GM12892 (cell line): ENCODE results near the gene PPP2R2B.
"Not testable (repeated sequence)": the region's sequence is repeated elsewhere in the genome, so short reads cannot be mapped to it uniquely, and the experiment has no call there.

Experiments used
- DNase-seq: peaks from one replicate; pipeline ENCODE4 v3.0.0; 2011; ENCODE audit not compliant: insufficient read length
- FAIRE-seq: peaks from 2 replicates; lab custom pipeline; 2011; peaks lifted over from hg19 to GRCh38; lab: Jason Lieb, UNC
- POLR2A ChIP-seq: IDR thresholded peaks from 2 replicates; pipeline ENCODE4 v1.6.1; 2011; ENCODE audit warnings: low read depth, low read length, control low read depth
- POLR2AphosphoS5 ChIP-seq: IDR thresholded peaks from 2 replicates; pipeline ENCODE4 v1.6.1; 2011; ENCODE audit warnings: low read depth, low read length, control low read depth
- TAF1 ChIP-seq: IDR thresholded peaks from 2 replicates; pipeline ENCODE4 v1.6.1; 2011; ENCODE audit warnings: low read depth, mild to moderate bottlenecking, control low read depth, low read length, borderline replicate concordance

The PPP2R2B gene

GRCh38 chr5:146565764-146566367, 312.7 kb downstream of the PPP2R2B start:
- FAIRE-seq (no peak), DNase-seq (peak; percentile 16)

DNA sequence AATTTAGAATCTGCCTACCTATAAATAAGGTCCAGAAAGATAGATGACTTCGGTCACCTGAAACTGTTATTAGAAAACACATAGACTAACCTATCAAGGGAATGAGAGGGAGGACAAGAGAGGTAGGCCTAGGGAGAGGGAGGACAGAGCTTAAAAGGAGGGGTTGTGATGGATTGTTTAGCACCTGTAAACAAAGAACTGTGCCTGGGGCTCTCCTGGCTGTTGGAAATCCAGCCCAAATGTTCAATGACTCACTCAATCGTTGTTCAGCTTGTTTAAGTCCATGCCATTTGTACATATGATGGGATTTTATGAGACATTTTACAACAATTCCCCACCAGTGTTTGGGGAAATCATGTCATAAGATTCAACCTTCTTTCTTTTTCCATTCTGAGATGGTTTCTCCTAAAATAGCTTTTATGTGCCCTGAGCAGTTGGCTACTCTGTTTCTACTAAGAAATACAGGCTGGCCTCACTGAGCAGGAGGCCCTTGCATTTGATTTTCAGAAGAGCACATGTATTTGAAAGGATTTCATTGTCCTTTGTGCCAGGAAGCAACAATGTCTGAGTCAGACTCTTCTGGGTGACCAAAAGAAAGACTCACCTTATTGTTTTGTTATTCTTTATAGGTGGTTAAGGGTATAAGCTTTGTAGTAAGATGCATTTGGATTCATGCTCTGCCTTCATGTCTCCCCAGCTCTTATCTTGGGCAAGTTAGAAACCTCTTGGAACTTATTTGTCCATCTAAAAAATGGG, 314.4 kb downstream of the PPP2R2B start:
- DNase-seq: no peak
- no peak for TF ChIP-seq TAF1
- no peak for TF ChIP-seq POLR2AphosphoS5
- TF ChIP-seq POLR2A: no peak
- FAIRE-seq: no peak

More at GRCh38 chr5:146565764-146566367, 312.7 kb downstream of the PPP2R2B start:
- no peak for TF ChIP-seq POLR2A
- TF ChIP-seq POLR2AphosphoS5: no peak
- no peak for TF ChIP-seq TAF1

DNA sequence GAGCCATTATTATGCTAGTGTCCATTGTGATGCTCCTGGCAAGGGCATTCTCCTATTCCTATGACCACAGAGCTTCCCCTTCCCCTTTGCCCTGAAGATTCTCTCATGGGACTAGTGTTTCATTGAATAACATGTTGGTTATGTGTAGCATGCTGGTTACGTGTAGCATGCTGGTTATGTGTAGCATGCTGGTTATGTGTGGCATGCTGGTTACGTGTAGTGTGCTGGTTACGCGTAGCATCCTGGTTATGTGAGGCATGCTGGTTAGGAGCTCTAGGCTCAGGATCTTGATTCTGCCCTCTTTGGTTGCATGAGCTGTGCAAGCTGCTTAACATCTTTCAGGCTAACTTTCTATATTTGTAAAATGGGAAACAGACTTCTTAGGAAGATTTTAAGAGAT, 316.1 kb downstream of the PPP2R2B start:
- FAIRE-seq (no peak), DNase-seq (no peak)
- TF ChIP-seq POLR2AphosphoS5 (no peak), TAF1 (no peak), POLR2A (no peak)

GRCh38 chr5:146561711-146562110, 316.8 kb downstream of the PPP2R2B start:
- DNase-seq (no peak), FAIRE-seq (no peak)
- TF ChIP-seq POLR2AphosphoS5: no peak
- no peak for TF ChIP-seq TAF1
- no peak for TF ChIP-seq POLR2A

GRCh38 chr5:146560205-146560812, 318.2 kb downstream of the PPP2R2B start:
- no peak for TF ChIP-seq POLR2AphosphoS5
- TF ChIP-seq POLR2A: no peak
- no peak for TF ChIP-seq TAF1
- DNase-seq (no peak), FAIRE-seq (no peak)

GRCh38 chr5:146556884-146557283, 321.7 kb downstream of the PPP2R2B start:
- not testable (repeated sequence) for FAIRE-seq, DNase-seq

DNA sequence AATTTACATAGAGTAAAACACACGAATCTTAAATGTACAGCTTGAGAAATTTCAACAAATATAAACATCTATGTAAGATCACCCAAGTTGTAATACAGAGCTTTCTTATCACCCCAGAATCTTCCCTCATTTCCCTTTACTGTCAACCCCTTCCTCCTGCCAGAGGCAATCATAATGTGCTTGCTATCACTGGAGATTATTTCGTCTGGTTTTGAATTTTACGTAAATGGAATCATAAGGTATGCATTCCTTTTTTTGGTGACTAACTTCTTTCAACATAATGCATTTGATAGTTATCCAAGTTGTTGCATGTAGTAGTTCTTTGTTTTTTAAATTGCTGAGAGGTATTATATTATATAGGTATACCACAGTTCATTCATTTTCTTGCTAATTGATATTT, 325.1 kb downstream of the PPP2R2B start:
- TF ChIP-seq POLR2AphosphoS5 (no peak), POLR2A (no peak), TAF1 (no peak)
- no peak for FAIRE-seq
- DNase-seq: no peak

DNA sequence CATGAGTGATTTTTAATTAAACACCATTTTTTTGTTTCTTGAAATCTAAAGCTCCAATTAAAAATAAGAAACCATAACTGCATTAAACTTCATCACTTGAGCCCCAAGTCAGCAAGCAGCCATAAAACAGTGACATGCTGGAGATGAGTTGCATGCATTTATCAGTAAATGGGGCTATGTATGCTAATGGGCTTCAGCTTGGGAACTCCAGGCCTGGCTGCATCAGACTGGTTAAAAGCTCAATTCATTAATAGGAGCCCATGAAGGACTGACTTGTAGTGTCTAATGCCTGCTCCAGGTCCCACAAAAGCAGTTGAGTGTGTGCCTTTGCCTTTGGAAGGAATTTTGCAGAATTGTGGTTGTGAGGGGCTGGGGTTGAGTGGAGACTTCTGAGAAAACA, 328.9 kb downstream of the PPP2R2B start:
- DNase-seq: no peak
- TF ChIP-seq POLR2AphosphoS5: no peak
- no peak for TF ChIP-seq TAF1
- no peak for TF ChIP-seq POLR2A
- FAIRE-seq: no peak

- no peak for FAIRE-seq
These were observed 329.6 kb downstream of the PPP2R2B start for GRCh38 chr5:146548781-146549449.

DNA sequence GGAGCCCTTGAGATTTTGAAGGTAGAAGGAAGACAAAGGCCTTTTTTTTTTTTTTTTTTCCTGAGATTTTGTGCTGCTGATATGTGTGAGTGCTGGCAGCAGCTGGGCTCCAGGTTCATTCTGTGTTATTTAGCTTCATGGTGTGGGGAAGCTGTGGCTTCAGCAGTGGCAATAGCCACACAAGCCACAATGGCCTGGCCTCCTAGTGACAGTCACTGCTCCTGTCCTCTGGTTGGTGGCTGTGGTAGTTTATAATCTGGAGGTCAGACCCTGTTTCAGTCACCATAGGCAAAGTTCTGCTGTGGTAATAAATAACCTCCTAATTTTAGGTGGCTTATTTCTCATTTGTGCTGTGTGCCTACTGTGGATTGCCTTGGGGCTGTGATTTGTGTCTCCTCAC, 334.3 kb downstream of the PPP2R2B start:
- FAIRE-seq (no peak), DNase-seq (no peak)
- TF ChIP-seq POLR2AphosphoS5 (no peak), TAF1 (no peak), POLR2A (no peak)

More at GRCh38 chr5:146548781-146549449, 329.6 kb downstream of the PPP2R2B start:
- no peak for DNase-seq
- no peak for TF ChIP-seq POLR2A
- TF ChIP-seq TAF1: no peak
- TF ChIP-seq POLR2AphosphoS5: no peak
